H1 (cell line): ENCODE data around the gene ENAH. TPM values are rescaled to one million over a fixed set of nuclear protein-coding genes. Genes with fewer than 3 reads are reported as not detected.

Experiments
- CTCF ChIA-PET: fragments of 300-600 bp; sonication (Branson Sonifier 250); formaldehyde crosslinking; loops from one replicate; lab custom pipeline; 2021; ENCODE audit not compliant: partially characterized antibody; lab: Charles Lee
- POLR2A ChIA-PET: fragments of 300-600 bp; sonication (Branson Sonifier 250); formaldehyde crosslinking; loops from one replicate; lab custom pipeline; 2021; ENCODE audit warnings: inconsistent platforms; ENCODE audit not compliant: partially characterized antibody; lab: Charles Lee
- DNase-seq, 2 experiments: peaks; one replicate each; pipeline versions ENCODE4 v3.0.0 to v3.0.0-alpha.2; 2010 to 2022; ENCODE audit warnings: low spot score in 2 of 2, low read depth in 1 of 2, mixed read lengths in 1 of 2
- FAIRE-seq: peaks from 2 replicates; lab custom pipeline; 2011; peaks lifted over from hg19 to GRCh38; lab: Jason Lieb, UNC
- H2AFZ ChIP-seq: 2 replicates; pipeline ENCODE4 v1.8.1; 2012; ENCODE audit warnings: low read length, inconsistent platforms
- H2AK5ac ChIP-seq: 2 replicates; pipeline ENCODE4 v1.6.1; 2013; ENCODE audit warnings: low read depth, low read length
- H2BK120ac ChIP-seq: replicated peaks from 2 replicates; pipeline ENCODE3; 2013; ENCODE audit warnings: low read depth, low read length, inconsistent platforms
- H2BK12ac ChIP-seq: 2 replicates; pipeline ENCODE4 v1.6.1; 2013; ENCODE audit warnings: low read depth, low read length
- H2BK15ac ChIP-seq: 2 replicates; pipeline ENCODE4 v1.6.1; 2013; ENCODE audit warnings: low read length
- H2BK20ac ChIP-seq: 2 replicates; pipeline ENCODE4 v1.6.1; 2013; ENCODE audit warnings: low read length
- H2BK5ac ChIP-seq: 2 replicates; pipeline ENCODE4 v1.6.1; 2013; ENCODE audit warnings: low read depth, low read length
- H3K14ac ChIP-seq: 2 replicates; pipeline ENCODE4 v1.6.1; 2013; ENCODE audit warnings: inconsistent platforms; ENCODE audit not compliant: insufficient read length
- H3K18ac ChIP-seq: 2 replicates; pipeline ENCODE4 v1.6.1; 2013; ENCODE audit warnings: low read length; ENCODE audit errors: extremely low read depth
- H3K23ac ChIP-seq: 2 replicates; pipeline ENCODE4 v1.6.1; 2013; ENCODE audit warnings: inconsistent platforms; ENCODE audit not compliant: insufficient read length
- H3K23me2 ChIP-seq: 2 replicates; pipeline ENCODE4 v1.6.1; 2013; ENCODE audit warnings: low read depth, low read length
- H3K27ac ChIP-seq: 2 replicates; pipeline ENCODE4 v1.6.1; 2011; ENCODE audit warnings: low read depth, low read length, inconsistent platforms
- H3K27me3 ChIP-seq, 4 experiments: replicated peaks in 1 of 4; 1 replicate in 1 of 4; 2 replicates in 3 of 4; pipeline versions ENCODE4 v1.6.1 to v1.8.1; 2011 to 2013; ENCODE audit warnings: low read length in 3 of 4, mild to moderate bottlenecking in 3 of 4, inconsistent platforms in 2 of 4, mixed read lengths in 2 of 4, moderate library complexity in 1 of 4; ENCODE audit not compliant: control insufficient read depth in 3 of 4, insufficient read depth in 3 of 4; ENCODE audit errors: extremely low read depth in 1 of 4
- H3K36me3 ChIP-seq, 4 experiments: 2 replicates each; pipeline versions ENCODE4 v1.6.1 to v1.8.1; 2011 to 2013; ENCODE audit warnings: mild to moderate bottlenecking in 4 of 4, low read length in 3 of 4, moderate library complexity in 2 of 4, control low read depth in 1 of 4, inconsistent platforms in 1 of 4; ENCODE audit not compliant: insufficient read depth in 4 of 4, control insufficient read depth in 2 of 4
- H3K4ac ChIP-seq: replicated peaks from 2 replicates; pipeline ENCODE3; 2013; ENCODE audit warnings: low read length, low read depth, mixed read lengths, inconsistent platforms; ENCODE audit not compliant: insufficient read length
- H3K4me1 ChIP-seq, 4 experiments: replicated peaks in 1 of 4; 1 replicate in 1 of 4; 2 replicates in 3 of 4; pipeline versions ENCODE4 v1.6.1 to v1.8.1; 2011 to 2013; ENCODE audit warnings: low read length in 3 of 4, inconsistent platforms in 2 of 4, mixed read lengths in 1 of 4; ENCODE audit not compliant: insufficient read depth in 4 of 4, control insufficient read depth in 3 of 4
- H3K4me2 ChIP-seq, 2 experiments: 2 replicates each; pipeline versions ENCODE4 v1.6.1 to v1.8.1; 2011 to 2013; ENCODE audit warnings: low read depth in 2 of 2, low read length in 2 of 2, control low read depth in 1 of 2, inconsistent platforms in 1 of 2, mild to moderate bottlenecking in 1 of 2; ENCODE audit not compliant: insufficient read depth in 1 of 2
- H3K4me3 ChIP-seq, 4 experiments: fragments of 200-600, 300-600 bp in 1 of 4; sonication (generic), shearing (Covaris generic), sonication (Bioruptor Twin) in 1 of 4; 2 replicates each; pipeline versions ENCODE4 v1.5.1 to v1.8.1; 2011 to 2016; ENCODE audit warnings: low read length in 4 of 4, low read depth in 3 of 4, control low read depth in 2 of 4, inconsistent platforms in 2 of 4, mild to moderate bottlenecking in 2 of 4, mixed read lengths in 1 of 4, moderate library complexity in 1 of 4; ENCODE audit not compliant: insufficient read depth in 2 of 4; ENCODE audit errors: extremely low read depth in 1 of 4
- H3K56ac ChIP-seq: replicated peaks from 2 replicates; pipeline ENCODE3; 2013; ENCODE audit warnings: low read depth, mild to moderate bottlenecking, mixed read lengths, low read length, inconsistent platforms; ENCODE audit not compliant: insufficient read length
- H3K79me1 ChIP-seq: 2 replicates; pipeline ENCODE4 v1.6.1; 2013; ENCODE audit warnings: low read depth, low read length, control low read depth
- H3K79me2 ChIP-seq, 2 experiments: 2 replicates each; pipeline versions ENCODE4 v1.6.1 to v1.8.1; 2012 to 2013; ENCODE audit warnings: low read length in 2 of 2, mild to moderate bottlenecking in 2 of 2, inconsistent platforms in 1 of 2; ENCODE audit not compliant: insufficient read depth in 2 of 2, control insufficient read depth in 1 of 2
- H3K9ac ChIP-seq, 4 experiments: replicated peaks in 1 of 4; 1 replicate in 1 of 4; 2 replicates in 3 of 4; pipeline versions ENCODE4 v1.6.1 to v1.8.1; 2011 to 2013; ENCODE audit warnings: low read depth in 3 of 4, low read length in 3 of 4, control low read depth in 2 of 4, mild to moderate bottlenecking in 2 of 4, moderate library complexity in 2 of 4, inconsistent platforms in 1 of 4; ENCODE audit errors: extremely low read depth in 1 of 4
- H3K9me3 ChIP-seq, 2 experiments: 2 replicates each; pipeline versions ENCODE4 v1.6.1 to v1.8.1; 2012 to 2013; ENCODE audit warnings: mild to moderate bottlenecking in 2 of 2, moderate library complexity in 2 of 2, control low read depth in 1 of 2, inconsistent platforms in 1 of 2, low read depth in 1 of 2, low read length in 1 of 2, mixed read lengths in 1 of 2; ENCODE audit not compliant: insufficient read depth in 2 of 2
- H4K20me1 ChIP-seq, 2 experiments: replicated peaks in 1 of 2; 2 replicates each; pipeline versions ENCODE3 to v1.8.1; 2011 to 2013; ENCODE audit warnings: inconsistent platforms in 2 of 2, low read length in 2 of 2, mild to moderate bottlenecking in 1 of 2; ENCODE audit not compliant: insufficient read depth in 2 of 2, control insufficient read depth in 1 of 2
- H4K5ac ChIP-seq: 2 replicates; pipeline ENCODE4 v1.6.1; 2013; ENCODE audit warnings: low read length, low read depth, mixed read lengths, inconsistent platforms; ENCODE audit not compliant: insufficient read length
- H4K8ac ChIP-seq: 2 replicates; pipeline ENCODE4 v1.8.0; 2013; ENCODE audit warnings: mild to moderate bottlenecking, moderate library complexity, low read length, inconsistent platforms; ENCODE audit not compliant: insufficient read depth; ENCODE audit errors: extremely low read depth
- H4K91ac ChIP-seq: replicated peaks from 2 replicates; pipeline ENCODE3; 2013; ENCODE audit warnings: low read length, mixed read lengths, inconsistent platforms; ENCODE audit not compliant: insufficient read length
- BCL11A ChIP-seq, 2 experiments: IDR thresholded peaks; one replicate each; pipeline ENCODE4 v1.6.1; 2011; ENCODE audit warnings: low read depth in 2 of 2, low read length in 2 of 2, mild to moderate bottlenecking in 2 of 2
- BRCA1 ChIP-seq: IDR thresholded peaks from 2 replicates; pipeline ENCODE4 v1.6.1; 2012; ENCODE audit warnings: low read depth, low read length, improper control_type of control experiment
- CEBPB ChIP-seq: IDR thresholded peaks from 2 replicates; pipeline ENCODE4 v1.6.1; 2012; ENCODE audit warnings: low read depth, low read length
- JUN ChIP-seq: IDR thresholded peaks from 2 replicates; pipeline ENCODE4 v1.6.1; 2011; ENCODE audit warnings: low read depth, mild to moderate bottlenecking, improper control_type of control experiment, low read length
- JUND ChIP-seq: IDR thresholded peaks from 2 replicates; pipeline ENCODE4 v1.6.1; 2011; ENCODE audit warnings: mild to moderate bottlenecking, improper control_type of control experiment, low read length
- POLR2A ChIP-seq, 2 experiments: IDR thresholded peaks; 1 replicate in 1 of 2; 2 replicates in 1 of 2; pipeline ENCODE4 v1.6.1; 2011; ENCODE audit warnings: low read depth in 2 of 2, low read length in 2 of 2, mild to moderate bottlenecking in 2 of 2; ENCODE audit errors: control extremely low read depth in 1 of 2
- POLR2AphosphoS5 ChIP-seq: IDR thresholded peaks from 2 replicates; pipeline ENCODE4 v1.6.1; 2011; ENCODE audit warnings: low read depth, low read length
- RAD21 ChIP-seq, 2 experiments: IDR thresholded peaks in 1 of 2; conservative IDR thresholded peaks in 1 of 2; 2 replicates each; pipeline ENCODE4 v1.6.1; 2011; ENCODE audit warnings: low read depth in 2 of 2, low read length in 2 of 2, improper control_type of control experiment in 1 of 2, inconsistent platforms in 1 of 2, mild to moderate bottlenecking in 1 of 2, moderate library complexity in 1 of 2
- RXRA ChIP-seq: IDR thresholded peaks from 2 replicates; pipeline ENCODE4 v1.6.1; 2011; ENCODE audit warnings: low read depth, mild to moderate bottlenecking, low read length, moderate library complexity; ENCODE audit not compliant: insufficient read depth
- TEAD4 ChIP-seq: IDR thresholded peaks from 2 replicates; pipeline ENCODE4 v1.6.1; 2012; ENCODE audit warnings: low read depth, low read length, inconsistent platforms, mixed read lengths
- WGBS, 2 experiments: shearing (Covaris generic) in 1 of 2; methylation state at CpG; one replicate each; pipeline versions ENCODE4 v1.1.6 to v1.1.7; 2013 to 2015; ENCODE audit warnings: low lambda C conversion rate in 2 of 2, mixed read lengths in 2 of 2, inconsistent platforms in 1 of 2, low coverage in 1 of 2, missing lambda C conversion rate in 1 of 2; ENCODE audit not compliant: insufficient replicate concordance in 2 of 2, insufficient coverage in 1 of 2, insufficient read length in 1 of 2; ENCODE audit errors: extremely low coverage in 1 of 2, missing lambda C conversion rate in 1 of 2; 5-methylcytosine and 5-hydroxymethylcytosine counted together
- polyA plus RNA-seq, 7 experiments: library from polyadenylated mRNA; depleted of rRNA in 3 of 7; stranded (reverse) in 5 of 7; unstranded in 2 of 7; fragments of >200 nt in 5 of 7; fragments of 200-250 nt in 2 of 7; gene quantifications; 1 replicate in 5 of 7; 2 replicates in 1 of 7; 4 replicates in 1 of 7; pipeline versions ENCODE4 v1.2.1 to v1.2.3, GENCODE V29; 2011 to 2013; ENCODE audit warnings: missing spikeins in 2 of 7, mixed read lengths in 2 of 7
- total RNA-seq: library from RNA; stranded (reverse); fragmentation: NEBNext Ultra II Directional; extraction: Animal tissue kit (Norgen Biotek cat#: 25700); gene quantifications from 2 replicates; pipeline ENCODE4 v1.2.1, GENCODE V29; 2021

ENAH gene
- total and polyA plus RNA-seq, 2 of the 8 experiments (the other 6 are each of a cell fraction or from before 2014, with no cell fraction given), result 39.1 to 335 TPM

- no peak overlapping the region for H3K4me3 ChIP-seq
- 90% methylated on average over 12 of the region's 12 CpGs; no CpG with 5 or more reads in 1 of the 2 experiments for WGBS, 2 experiments
- H3K4me1 ChIP-seq, result peaks cover 0 to 13% (median 6%) of the 10 kb centered on the region in 4 experiments; a peak in 4 of 7 replicates
- H4K8ac ChIP-seq, result no peak overlapping the region
- no peak overlapping the region for H2BK12ac ChIP-seq
- no peak for DNase-seq
- no peak overlapping the region for H2BK20ac ChIP-seq
- no peaks in the 10 kb centered on the region for H3K79me2 ChIP-seq
- no peak overlapping the region for H2AK5ac ChIP-seq
- no peaks in the 10 kb centered on the region; a peak in 1 of 7 replicates for H3K27me3 ChIP-seq
- H3K56ac ChIP-seq, result no peak overlapping the region
- no peaks in the 10 kb centered on the region for H3K79me1 ChIP-seq
- no peak overlapping the region for H2AFZ ChIP-seq
- no peak overlapping the region for H2BK15ac ChIP-seq
- H3K9me3 ChIP-seq, result no peaks in the 10 kb centered on the region
- no peak overlapping the region for H2BK5ac ChIP-seq
- no peak overlapping the region for H3K18ac ChIP-seq
- TF ChIP-seq JUND (no peak), RXRA (no peak), POLR2A (IDR thresholded peaks at IDR 0.05; ENCODE audit: control extremely low read depth in 1 of 2, low read depth in 2 of 2, low read length in 2 of 2) (no peak), BRCA1 (no peak), BCL11A (IDR thresholded peaks at IDR 0.05; ENCODE audit: low read depth in 2 of 2, low read length in 2 of 2) (no peak), JUN (no peak), CEBPB (no peak), POLR2AphosphoS5 (no peak), RAD21 (IDR thresholded peaks at IDR 0.05 in 1 of 2, conservative IDR thresholded peaks at IDR 0.05 in 1 of 2; ENCODE audit: low read depth in 2 of 2, low read length in 2 of 2) (no peak), TEAD4 (no peak)
- TF ChIP-seq, all 59 proteins: peak for 0
- no peaks in the 10 kb centered on the region for H4K20me1 ChIP-seq
- H2BK120ac ChIP-seq, result no peak overlapping the region
- CTCF ChIA-PET, result interaction anchor here (0.6 to 2.0 kb wide), 11 partner anchors 9 to 763 kb away, joined by 3 to 7 read pairs (median 3); no protein-coding TSS in a partner anchor
- no peak overlapping the region for H4K5ac ChIP-seq
- H3K4ac ChIP-seq, result no peak overlapping the region
- POLR2A ChIA-PET, result interaction anchor here (1.1 kb wide), 1 partner anchor 139 kb away, joined by 3 read pairs; no protein-coding TSS in a partner anchor
- H3K4me2 ChIP-seq, result no peak overlapping the region
- no peak for FAIRE-seq
- no peak overlapping the region for H3K9ac ChIP-seq
- H3K23ac ChIP-seq, result no peak overlapping the region
- H3K23me2 ChIP-seq, result no peaks in the 10 kb centered on the region
- no peak overlapping the region for H4K91ac ChIP-seq
- no peak overlapping the region for H3K27ac ChIP-seq
- no peaks in the 10 kb centered on the region for H3K36me3 ChIP-seq
- H3K14ac ChIP-seq, result no peak overlapping the region
These were observed 202.3 kb downstream of the ENAH start for GRCh38 chr1:225450491-225451191.
